ENCODE results near the gene HLA-DMB. TPM values are rescaled to one million over a fixed set of nuclear protein-coding genes. Genes with fewer than 3 reads are reported as not detected.

The HLA-DMB gene
- polyA plus RNA-seq, 1 of the 3 experiments (the other 2 are of a cell fraction) = not detected

DNA sequence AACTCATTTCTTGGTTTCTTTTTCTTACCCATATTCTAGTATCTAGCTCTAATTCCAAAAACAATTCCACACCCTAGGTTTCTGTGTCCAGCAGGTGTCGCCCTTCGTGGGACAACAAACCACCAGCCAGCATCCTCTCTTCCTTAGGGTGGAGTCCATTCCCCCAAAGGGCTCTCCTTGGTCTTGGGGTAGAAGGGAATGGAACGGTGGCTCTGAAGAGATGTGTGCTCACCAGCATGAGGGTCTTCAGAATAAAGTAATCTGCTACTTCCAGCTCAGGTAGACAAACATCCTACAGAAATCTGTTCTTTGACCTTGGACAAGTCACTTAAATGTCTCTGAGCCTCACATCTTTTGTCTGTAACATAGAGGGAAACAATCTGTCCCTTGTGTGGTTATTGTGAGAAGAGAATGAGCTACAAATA is 7.2 kb downstream of the HLA-DMB start:
- no peak overlapping the region for H3K27ac ChIP-seq (ENCODE audit: low read depth in 2 of 2, low read length in 1 of 2)
- H3K4me2 ChIP-seq = no peak overlapping the region
- H4K20me1 ChIP-seq (ENCODE audit: insufficient read depth) = no peaks in the 10 kb centered on the region
- no peaks in the 10 kb centered on the region for H3K36me3 ChIP-seq (replicated peaks in 1 of 2; ENCODE audit: control insufficient read depth in 1 of 2, insufficient read depth in 2 of 2, low read length in 1 of 2)
- peaks cover 34% of the 10 kb centered on the region; the same call in 1 of the 2 replicates for H3K27me3 ChIP-seq (ENCODE audit: insufficient read depth)
- no peak overlapping the region for H3K9ac ChIP-seq
- H3K9me3 ChIP-seq = no peaks in the 10 kb centered on the region
- no peaks in the 10 kb centered on the region for H3F3A ChIP-seq (replicated peaks; ENCODE audit: insufficient read depth)
- ChIA-PET POLR2A (interaction anchor here (1.1 to 1.7 kb wide), 3 partner anchors 38 to 241 kb away, joined by 3 to 9 read pairs (median 7); no protein-coding TSS in a partner anchor), CTCF (interaction anchor here (0.6 to 15.2 kb wide), 40 partner anchors 8 to 316 kb away, joined by 3 to 391 read pairs (median 6); partner anchors contain the start of genes BRD2, HLA-DMA, HLA-DMB and TAP2)
- no peaks in the 10 kb centered on the region for H3K4me1 ChIP-seq (ENCODE audit: control insufficient read depth in 1 of 2, insufficient read depth in 2 of 2, low read depth in 1 of 2, low read length in 1 of 2)
- 0% methylated on average over 3 of the region's 3 CpGs for WGBS (ENCODE audit: low lambda C conversion rate)
- peak; percentile 66 for DNase-seq
- no peak overlapping the region for H2AFZ ChIP-seq (ENCODE audit: low read depth)
- peak overlapping the region in 1 of 2 experiments; percentile 27; a peak in 1 of 4 replicates for H3K4me3 ChIP-seq (ENCODE audit: low read depth in 2 of 2, low read length in 1 of 2)
- H3K79me2 ChIP-seq (ENCODE audit: insufficient read depth) = no peaks in the 10 kb centered on the region
- no peaks in the 10 kb centered on the region for H3K9me2 ChIP-seq
- TF ChIP-seq, protein P1, sequence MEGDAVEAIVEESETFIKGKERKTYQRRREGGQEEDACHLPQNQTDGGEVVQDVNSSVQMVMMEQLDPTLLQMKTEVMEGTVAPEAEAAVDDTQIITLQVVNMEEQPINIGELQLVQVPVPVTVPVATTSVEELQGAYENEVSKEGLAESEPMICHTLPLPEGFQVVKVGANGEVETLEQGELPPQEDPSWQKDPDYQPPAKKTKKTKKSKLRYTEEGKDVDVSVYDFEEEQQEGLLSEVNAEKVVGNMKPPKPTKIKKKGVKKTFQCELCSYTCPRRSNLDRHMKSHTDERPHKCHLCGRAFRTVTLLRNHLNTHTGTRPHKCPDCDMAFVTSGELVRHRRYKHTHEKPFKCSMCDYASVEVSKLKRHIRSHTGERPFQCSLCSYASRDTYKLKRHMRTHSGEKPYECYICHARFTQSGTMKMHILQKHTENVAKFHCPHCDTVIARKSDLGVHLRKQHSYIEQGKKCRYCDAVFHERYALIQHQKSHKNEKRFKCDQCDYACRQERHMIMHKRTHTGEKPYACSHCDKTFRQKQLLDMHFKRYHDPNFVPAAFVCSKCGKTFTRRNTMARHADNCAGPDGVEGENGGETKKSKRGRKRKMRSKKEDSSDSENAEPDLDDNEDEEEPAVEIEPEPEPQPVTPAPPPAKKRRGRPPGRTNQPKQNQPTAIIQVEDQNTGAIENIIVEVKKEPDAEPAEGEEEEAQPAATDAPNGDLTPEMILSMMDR (IDR thresholded peaks at IDR 0.05) = peak; percentile 86
- TF ChIP-seq YY1 (IDR thresholded peaks at IDR 0.05; ENCODE audit: low read depth) = no peak
- peak; percentile 20; the same call in 1 of the 2 replicates for TF ChIP-seq NRF1 (IDR thresholded peaks at IDR 0.05; ENCODE audit: low read depth, low read length)
- TF ChIP-seq RCOR1 (IDR thresholded peaks at IDR 0.05; ENCODE audit: low read length) = 0 out of 2 replicates have a peak, but pooled peaks have one; percentile 14
- TF ChIP-seq EZH2phosphoT487 (IDR thresholded peaks at IDR 0.05; ENCODE audit: borderline replicate concordance, low read depth) = no peak
- TF ChIP-seq, protein P2, sequence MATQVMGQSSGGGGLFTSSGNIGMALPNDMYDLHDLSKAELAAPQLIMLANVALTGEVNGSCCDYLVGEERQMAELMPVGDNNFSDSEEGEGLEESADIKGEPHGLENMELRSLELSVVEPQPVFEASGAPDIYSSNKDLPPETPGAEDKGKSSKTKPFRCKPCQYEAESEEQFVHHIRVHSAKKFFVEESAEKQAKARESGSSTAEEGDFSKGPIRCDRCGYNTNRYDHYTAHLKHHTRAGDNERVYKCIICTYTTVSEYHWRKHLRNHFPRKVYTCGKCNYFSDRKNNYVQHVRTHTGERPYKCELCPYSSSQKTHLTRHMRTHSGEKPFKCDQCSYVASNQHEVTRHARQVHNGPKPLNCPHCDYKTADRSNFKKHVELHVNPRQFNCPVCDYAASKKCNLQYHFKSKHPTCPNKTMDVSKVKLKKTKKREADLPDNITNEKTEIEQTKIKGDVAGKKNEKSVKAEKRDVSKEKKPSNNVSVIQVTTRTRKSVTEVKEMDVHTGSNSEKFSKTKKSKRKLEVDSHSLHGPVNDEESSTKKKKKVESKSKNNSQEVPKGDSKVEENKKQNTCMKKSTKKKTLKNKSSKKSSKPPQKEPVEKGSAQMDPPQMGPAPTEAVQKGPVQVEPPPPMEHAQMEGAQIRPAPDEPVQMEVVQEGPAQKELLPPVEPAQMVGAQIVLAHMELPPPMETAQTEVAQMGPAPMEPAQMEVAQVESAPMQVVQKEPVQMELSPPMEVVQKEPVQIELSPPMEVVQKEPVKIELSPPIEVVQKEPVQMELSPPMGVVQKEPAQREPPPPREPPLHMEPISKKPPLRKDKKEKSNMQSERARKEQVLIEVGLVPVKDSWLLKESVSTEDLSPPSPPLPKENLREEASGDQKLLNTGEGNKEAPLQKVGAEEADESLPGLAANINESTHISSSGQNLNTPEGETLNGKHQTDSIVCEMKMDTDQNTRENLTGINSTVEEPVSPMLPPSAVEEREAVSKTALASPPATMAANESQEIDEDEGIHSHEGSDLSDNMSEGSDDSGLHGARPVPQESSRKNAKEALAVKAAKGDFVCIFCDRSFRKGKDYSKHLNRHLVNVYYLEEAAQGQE (IDR thresholded peaks at IDR 0.05; ENCODE audit: low read depth, low read length) = no peak
- no peak for TF ChIP-seq RXRA (IDR thresholded peaks at IDR 0.05; ENCODE audit: borderline replicate concordance, low read depth)
- peak; percentile 87 for TF ChIP-seq SMC3 (IDR thresholded peaks at IDR 0.05; ENCODE audit: low read depth, low read length)
- TF ChIP-seq, protein P3, sequence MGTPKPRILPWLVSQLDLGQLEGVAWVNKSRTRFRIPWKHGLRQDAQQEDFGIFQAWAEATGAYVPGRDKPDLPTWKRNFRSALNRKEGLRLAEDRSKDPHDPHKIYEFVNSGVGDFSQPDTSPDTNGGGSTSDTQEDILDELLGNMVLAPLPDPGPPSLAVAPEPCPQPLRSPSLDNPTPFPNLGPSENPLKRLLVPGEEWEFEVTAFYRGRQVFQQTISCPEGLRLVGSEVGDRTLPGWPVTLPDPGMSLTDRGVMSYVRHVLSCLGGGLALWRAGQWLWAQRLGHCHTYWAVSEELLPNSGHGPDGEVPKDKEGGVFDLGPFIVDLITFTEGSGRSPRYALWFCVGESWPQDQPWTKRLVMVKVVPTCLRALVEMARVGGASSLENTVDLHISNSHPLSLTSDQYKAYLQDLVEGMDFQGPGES (IDR thresholded peaks at IDR 0.05; ENCODE audit: low read depth, low read length) = no peak
- TF ChIP-seq, protein P4, sequence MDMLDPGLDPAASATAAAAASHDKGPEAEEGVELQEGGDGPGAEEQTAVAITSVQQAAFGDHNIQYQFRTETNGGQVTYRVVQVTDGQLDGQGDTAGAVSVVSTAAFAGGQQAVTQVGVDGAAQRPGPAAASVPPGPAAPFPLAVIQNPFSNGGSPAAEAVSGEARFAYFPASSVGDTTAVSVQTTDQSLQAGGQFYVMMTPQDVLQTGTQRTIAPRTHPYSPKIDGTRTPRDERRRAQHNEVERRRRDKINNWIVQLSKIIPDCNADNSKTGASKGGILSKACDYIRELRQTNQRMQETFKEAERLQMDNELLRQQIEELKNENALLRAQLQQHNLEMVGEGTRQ (IDR thresholded peaks at IDR 0.05; ENCODE audit: borderline replicate concordance, low read depth, low read length) = no peak
- TF ChIP-seq FOSL2 (IDR thresholded peaks at IDR 0.05; ENCODE audit: borderline replicate concordance, low read depth) = no peak
- TF ChIP-seq, protein P5, sequence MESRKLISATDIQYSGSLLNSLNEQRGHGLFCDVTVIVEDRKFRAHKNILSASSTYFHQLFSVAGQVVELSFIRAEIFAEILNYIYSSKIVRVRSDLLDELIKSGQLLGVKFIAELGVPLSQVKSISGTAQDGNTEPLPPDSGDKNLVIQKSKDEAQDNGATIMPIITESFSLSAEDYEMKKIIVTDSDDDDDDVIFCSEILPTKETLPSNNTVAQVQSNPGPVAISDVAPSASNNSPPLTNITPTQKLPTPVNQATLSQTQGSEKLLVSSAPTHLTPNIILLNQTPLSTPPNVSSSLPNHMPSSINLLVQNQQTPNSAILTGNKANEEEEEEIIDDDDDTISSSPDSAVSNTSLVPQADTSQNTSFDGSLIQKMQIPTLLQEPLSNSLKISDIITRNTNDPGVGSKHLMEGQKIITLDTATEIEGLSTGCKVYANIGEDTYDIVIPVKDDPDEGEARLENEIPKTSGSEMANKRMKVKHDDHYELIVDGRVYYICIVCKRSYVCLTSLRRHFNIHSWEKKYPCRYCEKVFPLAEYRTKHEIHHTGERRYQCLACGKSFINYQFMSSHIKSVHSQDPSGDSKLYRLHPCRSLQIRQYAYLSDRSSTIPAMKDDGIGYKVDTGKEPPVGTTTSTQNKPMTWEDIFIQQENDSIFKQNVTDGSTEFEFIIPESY (IDR thresholded peaks at IDR 0.05; ENCODE audit: borderline replicate concordance, low read depth) = no peak
- TF ChIP-seq TEAD4 (IDR thresholded peaks at IDR 0.05; ENCODE audit: borderline replicate concordance, insufficient read depth) = no peak
- no peak for TF ChIP-seq TCF12 (IDR thresholded peaks at IDR 0.05)
- TF ChIP-seq, protein P6, sequence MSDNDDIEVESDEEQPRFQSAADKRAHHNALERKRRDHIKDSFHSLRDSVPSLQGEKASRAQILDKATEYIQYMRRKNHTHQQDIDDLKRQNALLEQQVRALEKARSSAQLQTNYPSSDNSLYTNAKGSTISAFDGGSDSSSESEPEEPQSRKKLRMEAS (IDR thresholded peaks at IDR 0.05; ENCODE audit: low read depth) = no peak
- TF ChIP-seq MXI1 (IDR thresholded peaks at IDR 0.05; ENCODE audit: low read depth, low read length) = no peak
- no peak for TF ChIP-seq FOXM1 (IDR thresholded peaks at IDR 0.05; ENCODE audit: low read depth)
- TF ChIP-seq TAF1 (IDR thresholded peaks at IDR 0.05; ENCODE audit: borderline replicate concordance, low read depth, low read length) = no peak
- no peak for TF ChIP-seq GABPA (IDR thresholded peaks at IDR 0.05; ENCODE audit: low read depth)
- peak; percentile 66; the same call in 1 of the 2 replicates for TF ChIP-seq RFX5 (IDR thresholded peaks at IDR 0.05; ENCODE audit: low read length)
- no peak for TF ChIP-seq MEF2A (IDR thresholded peaks at IDR 0.05; ENCODE audit: borderline replicate concordance, low read depth)
- TF ChIP-seq CHD2 (IDR thresholded peaks at IDR 0.05; ENCODE audit: low read length, partially characterized antibody) = no peak
- no peak for TF ChIP-seq JUND (IDR thresholded peaks at IDR 0.05)
- no peak for TF ChIP-seq POLR2AphosphoS5 (IDR thresholded peaks at IDR 0.05; ENCODE audit: low read depth, low read length)
- TF ChIP-seq SIN3A (IDR thresholded peaks at IDR 0.05; ENCODE audit: borderline replicate concordance, low read depth, low read length) = no peak

Data from SK-N-SH (cell line).